HG03139 (cell line): ENCODE results near the gene CPNE5.
"Not testable (repeated sequence)": the region's sequence is repeated elsewhere in the genome, so short reads cannot be mapped to it uniquely, and the experiment has no call there.

Experiments used
- ATAC-seq: cut with Tn5 transposase; IDR thresholded peaks from one replicate; pipeline ENCODE4 v1.9.1; 2021; ENCODE audit not compliant: unreplicated experiment

The CPNE5 gene

GRCh38 chr6:36704961-36705577 lies 134.2 kb downstream of the CPNE5 start:
- not testable (repeated sequence) for ATAC-seq

DNA sequence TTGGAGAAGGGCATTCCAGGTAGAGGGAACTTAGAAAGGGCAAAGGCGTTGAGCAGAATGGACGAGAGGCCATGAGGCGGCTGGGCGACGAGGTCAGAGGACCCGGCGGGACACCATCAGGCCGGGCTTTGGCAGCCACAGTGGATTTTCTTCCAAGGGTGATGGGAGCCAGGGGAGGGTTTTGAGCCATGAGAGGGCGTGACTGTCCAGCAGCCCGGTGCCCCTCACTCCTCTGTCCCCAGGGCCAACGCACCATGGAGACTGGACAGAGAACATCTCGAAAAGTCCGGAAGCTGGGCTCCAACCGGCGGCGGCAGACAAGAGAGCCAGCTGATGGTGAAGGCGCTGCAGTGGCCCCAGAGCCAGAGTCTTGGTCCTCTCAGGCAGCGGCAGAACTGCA lies 135.3 kb downstream of the CPNE5 start:
- ATAC-seq: no peak

DNA sequence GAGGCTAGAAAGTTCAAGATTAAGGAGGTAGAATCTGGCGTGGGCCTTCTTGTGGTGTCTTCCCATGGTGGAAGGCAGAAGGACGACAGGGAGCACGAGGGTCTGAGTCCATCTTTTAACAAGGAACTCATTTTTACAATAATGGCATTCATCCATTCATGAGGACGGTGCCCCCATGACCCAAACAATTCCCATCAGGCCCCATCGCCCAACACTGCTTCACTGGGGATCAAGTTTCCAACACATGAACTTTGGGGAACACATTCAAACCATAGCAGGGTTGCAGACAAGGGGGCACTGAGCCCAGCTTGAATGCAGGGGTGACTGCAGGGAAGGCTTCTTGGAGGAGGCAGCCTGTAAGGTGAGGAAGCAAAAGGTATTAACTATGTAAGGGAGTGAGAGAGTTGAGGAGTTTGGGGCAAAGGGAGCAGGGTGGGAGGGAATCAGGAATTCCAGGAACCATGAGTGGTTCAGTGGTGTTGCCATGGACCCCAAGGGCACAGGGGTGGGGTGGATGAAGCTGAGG lies 136.1 kb downstream of the CPNE5 start:
- ATAC-seq: no peak

GRCh38 chr6:36702656-36703055 lies 136.6 kb downstream of the CPNE5 start:
- no peak for ATAC-seq

DNA sequence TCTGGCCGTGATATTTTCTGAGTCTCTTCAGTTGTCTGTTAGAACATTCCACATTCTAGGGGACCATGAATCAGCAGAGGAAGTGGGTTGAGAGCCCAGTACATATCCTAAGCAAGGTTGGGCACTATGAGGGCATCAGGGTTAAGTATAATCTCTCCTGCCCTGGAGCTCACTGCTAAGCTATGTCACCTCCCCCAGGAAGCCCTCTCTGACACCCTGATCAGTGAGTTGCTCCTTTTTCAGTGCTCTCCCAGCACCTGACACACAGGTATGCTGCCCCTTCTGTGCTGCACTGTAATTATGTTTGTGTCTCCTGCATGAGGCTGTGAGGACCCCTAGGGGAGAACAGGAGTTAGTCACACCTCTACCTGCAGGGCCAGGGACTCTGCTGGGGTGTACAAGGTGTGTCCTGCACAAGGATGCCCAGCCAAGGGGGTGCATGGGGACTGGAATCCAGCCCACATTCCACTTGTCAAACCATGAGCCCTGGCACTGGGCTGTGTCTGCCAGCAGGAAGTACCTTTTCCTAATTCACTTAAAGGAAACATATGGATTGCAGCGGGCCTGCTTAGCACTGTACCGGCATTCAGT lies 137.7 kb downstream of the CPNE5 start:
- no peak for ATAC-seq

DNA sequence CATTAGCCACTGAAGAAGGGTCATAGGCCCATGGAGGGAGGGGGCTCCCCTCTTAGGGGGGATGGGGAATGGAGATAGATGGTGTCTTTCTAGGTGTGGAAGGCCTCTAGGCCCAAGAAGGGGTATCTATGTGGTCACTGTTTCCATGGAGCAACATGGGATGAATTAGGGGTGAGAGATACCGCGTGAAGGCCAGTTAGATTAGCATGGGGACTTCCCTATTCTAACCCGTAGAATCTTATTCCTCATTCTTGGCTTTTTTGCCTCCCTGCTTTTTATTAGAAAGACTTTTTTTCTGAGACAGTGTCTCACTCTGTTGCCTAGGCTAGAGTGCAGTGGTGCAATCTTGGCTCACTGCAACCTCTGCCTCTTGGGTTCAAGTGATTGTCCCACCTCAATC lies 138.4 kb downstream of the CPNE5 start:
- ATAC-seq: no peak

- no peak for ATAC-seq
Measured at GRCh38 chr6:36700071-36700812, 139.0 kb downstream of the CPNE5 start.

GRCh38 chr6:36699348-36699747 lies 139.9 kb downstream of the CPNE5 start:
- ATAC-seq: no peak

GRCh38 chr6:36698871-36699271 lies 140.4 kb downstream of the CPNE5 start:
- no peak for ATAC-seq

DNA sequence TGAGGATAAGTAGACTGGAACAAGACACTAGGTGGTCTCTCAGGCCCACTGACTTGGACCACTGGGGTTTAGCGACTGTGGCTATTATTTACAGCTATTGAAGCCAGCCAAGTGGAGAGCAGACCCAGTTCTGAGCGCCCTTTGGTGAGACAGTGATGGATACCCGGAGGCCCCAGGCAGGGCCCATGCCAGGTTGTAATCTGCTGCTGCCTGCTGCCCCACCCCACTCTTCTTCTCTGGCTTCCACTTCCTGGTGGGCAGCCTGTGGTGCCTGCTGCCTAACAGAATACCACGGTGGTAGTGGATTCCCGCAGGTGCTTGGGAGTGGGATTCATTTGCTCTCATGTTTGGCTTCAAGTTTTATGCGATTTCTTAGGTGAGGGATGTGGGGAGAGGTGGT lies 141.0 kb downstream of the CPNE5 start:
- no peak for ATAC-seq

DNA sequence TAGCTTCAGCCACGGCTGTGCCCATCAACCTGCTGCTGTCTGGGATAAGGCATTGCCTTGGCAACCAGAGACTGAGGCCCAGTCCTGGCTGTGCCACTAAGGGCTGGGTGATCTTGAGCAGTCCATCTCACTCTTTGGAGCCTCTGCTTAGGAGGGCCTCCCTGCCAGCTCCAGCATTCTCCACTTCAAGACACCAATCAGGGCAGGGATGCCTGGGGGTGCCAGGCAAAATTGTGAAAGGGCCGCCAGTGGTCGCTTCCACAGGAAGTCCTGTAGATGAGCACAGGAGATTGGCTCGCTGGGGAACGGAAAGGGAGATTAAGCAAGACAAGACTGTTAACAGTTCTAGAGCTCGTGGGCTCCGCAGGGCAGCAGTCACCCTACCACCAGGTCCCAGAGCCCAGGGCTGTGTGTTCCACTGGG lies 141.8 kb downstream of the CPNE5 start, which contains the start of gene RAB44:
Gene RAB44 (plus strand): TSS at position 346 of the 423 bp plus-strand sequence. CDS start 6,410 bp downstream, outside the sequence.
- no peak for ATAC-seq

- ATAC-seq: no peak
Measured at GRCh38 chr6:36695414-36695813, 143.8 kb downstream of the CPNE5 start.

GRCh38 chr6:36694616-36695015 lies 144.6 kb downstream of the CPNE5 start:
- no peak for ATAC-seq

DNA sequence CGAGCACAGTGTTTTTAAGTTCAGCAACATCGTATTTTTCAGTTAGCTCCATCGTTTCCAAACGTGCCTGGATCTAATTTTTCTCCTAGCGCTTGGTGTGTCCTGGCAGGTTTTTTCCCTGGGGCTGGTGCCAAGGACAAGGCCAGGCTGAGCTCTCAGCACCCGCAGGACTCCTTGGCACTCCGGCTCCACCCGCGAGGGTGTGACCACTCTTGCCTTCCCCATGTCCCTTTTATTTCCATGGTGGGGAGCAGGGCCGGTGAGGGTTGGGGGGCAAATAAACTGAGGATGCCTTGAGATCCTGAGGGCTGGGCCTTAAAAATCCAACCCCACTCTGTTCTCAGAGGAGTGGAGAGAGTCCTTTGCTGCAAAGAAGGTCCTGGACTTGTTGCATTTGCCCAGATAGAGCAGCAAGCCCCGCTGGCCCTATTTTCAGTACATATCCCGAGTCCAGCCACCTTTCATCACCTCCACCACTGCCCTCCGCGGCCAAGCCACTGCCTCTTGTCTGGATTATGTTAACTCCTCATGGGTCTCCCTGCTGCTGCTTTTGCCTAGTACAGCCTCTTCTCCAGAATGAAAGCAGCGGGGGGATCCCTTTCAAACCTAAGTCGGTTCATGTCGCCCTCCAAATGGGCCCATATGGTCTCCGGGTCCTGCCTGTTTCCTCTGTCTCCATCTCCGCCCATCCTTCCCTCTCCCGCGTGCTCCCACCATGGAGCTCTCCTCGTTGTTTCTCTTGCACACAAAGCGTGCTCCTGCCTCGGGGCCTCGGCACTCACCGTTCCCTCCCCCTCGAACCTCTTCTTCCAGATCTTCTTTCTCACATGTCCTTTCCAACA lies 146.2 kb downstream of the CPNE5 start:
- no peak for ATAC-seq

DNA sequence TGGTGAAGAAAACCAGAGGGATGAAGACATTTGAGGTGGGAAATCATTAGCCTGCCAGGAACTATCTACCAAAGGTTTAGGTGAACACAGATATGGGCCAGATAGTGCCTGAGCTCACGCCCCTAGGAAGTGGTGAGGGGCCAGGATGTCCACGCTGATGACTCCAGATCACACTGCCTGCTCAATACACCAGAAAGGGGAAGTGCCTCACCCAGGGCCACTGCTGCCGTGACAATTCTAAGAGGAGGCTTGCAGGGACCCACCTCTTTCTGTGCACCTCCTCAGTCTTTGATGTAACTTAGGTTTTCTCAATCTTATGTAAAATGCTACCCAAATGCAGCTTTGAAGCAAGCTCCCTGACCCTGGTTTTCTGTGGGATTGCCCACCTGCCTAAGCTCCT lies 147.0 kb downstream of the CPNE5 start:
- peak; percentile 59 for ATAC-seq

GRCh38 chr6:36691612-36692011 lies 147.6 kb downstream of the CPNE5 start:
- ATAC-seq: no peak

GRCh38 chr6:36691011-36691410 lies 148.2 kb downstream of the CPNE5 start:
- ATAC-seq: no peak
